CD4-positive, alpha-beta T cell treated with Interleukin-2 at 100 ng/mL for 4 hours (primary cell): ENCODE measurements around the gene SLC43A2.

Experiments used
- DNase-seq: peaks from one replicate; pipeline ENCODE4 v3.0.0-alpha.2; 2020; ENCODE audit warnings: low spot score

The SLC43A2 gene

GRCh38 chr17:1562176-1562643 lies 66.4 kb downstream of the SLC43A2 start:
- DNase-seq: no peak

- peak; percentile 16 for DNase-seq
Measured at GRCh38 chr17:1561420-1562175, 67.0 kb downstream of the SLC43A2 start.

DNA sequence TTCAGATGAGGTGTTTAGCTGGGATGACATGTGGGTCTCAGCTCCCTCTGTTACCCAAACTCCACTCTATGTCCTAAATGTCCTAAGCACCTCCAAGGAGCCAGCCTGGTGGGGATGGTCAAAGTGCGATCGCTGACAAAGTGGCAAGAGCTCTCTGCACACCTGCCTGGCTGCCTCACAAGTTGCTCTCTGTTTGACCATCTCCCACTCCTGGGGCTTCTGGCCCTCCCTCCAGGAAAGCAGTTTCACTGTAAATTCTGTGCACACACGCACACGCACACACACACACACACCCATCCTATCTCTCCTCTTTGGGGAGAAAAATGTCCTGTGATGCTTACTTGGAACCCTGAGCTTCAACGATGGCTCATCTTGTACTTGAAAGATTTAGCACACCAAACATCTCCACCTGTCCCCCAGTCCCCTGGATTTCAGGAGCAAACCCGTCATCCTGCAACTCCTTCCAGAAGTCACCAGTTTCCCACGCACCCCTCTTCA lies 67.7 kb downstream of the SLC43A2 start:
- no peak for DNase-seq

DNA sequence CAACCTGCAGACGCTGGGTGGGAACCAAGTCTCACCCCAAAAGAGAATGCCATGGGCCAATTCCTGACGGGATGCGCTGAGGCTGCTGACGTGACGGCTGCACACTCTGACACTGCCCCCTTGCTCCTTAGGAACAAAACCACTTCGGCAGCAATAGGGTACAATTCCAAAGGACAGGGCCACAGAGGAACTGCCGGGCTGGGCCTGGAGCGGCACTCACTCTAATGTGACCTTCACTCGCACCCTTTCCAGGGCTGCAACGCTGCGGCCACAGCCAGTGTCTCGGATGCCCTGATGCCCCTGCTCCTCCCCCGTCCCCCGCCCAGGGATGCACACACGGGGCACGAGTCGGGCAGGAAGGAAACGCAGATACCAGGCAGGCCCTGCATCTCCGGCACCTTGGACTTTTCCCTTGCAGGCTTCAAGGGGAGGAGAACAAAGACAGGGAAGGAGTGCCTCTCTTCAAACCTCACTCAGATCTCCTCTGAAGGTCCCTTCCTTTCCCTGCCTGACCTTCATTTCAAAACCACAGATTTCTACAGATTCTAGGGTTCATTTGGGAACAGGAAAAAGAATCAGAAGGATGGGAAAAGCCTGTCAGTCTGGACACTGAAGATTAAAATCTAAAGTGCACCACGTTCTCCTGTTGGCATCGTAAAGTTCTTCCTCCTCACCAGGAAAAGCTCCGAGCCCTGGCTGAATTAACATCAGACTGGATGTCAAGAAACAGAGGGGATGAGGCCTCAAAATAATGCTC lies 68.4 kb downstream of the SLC43A2 start:
- DNase-seq: no peak

GRCh38 chr17:1559047-1560043 lies 69.3 kb downstream of the SLC43A2 start:
- DNase-seq: no peak

DNA sequence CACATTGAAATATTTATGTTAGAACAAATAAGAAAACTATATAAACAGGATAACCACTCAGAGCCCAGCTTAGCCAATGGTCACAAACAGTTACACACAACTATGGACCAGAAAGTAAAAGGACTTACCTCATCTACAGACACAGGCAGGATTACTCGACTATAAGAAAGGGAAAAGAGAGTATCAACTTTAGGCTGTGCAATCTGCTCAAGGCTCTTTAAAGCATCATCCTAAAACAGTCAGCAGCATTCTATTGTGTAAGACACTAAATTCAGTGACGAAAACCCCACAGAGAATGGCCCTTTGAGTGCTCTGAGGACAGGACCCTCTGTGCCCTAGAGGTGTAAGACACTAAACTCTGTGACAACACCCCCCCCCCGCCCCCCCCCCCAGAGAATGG lies 70.2 kb downstream of the SLC43A2 start:
- no peak for DNase-seq

GRCh38 chr17:1557355-1558095 lies 71.1 kb downstream of the SLC43A2 start:
- no peak for DNase-seq

DNA sequence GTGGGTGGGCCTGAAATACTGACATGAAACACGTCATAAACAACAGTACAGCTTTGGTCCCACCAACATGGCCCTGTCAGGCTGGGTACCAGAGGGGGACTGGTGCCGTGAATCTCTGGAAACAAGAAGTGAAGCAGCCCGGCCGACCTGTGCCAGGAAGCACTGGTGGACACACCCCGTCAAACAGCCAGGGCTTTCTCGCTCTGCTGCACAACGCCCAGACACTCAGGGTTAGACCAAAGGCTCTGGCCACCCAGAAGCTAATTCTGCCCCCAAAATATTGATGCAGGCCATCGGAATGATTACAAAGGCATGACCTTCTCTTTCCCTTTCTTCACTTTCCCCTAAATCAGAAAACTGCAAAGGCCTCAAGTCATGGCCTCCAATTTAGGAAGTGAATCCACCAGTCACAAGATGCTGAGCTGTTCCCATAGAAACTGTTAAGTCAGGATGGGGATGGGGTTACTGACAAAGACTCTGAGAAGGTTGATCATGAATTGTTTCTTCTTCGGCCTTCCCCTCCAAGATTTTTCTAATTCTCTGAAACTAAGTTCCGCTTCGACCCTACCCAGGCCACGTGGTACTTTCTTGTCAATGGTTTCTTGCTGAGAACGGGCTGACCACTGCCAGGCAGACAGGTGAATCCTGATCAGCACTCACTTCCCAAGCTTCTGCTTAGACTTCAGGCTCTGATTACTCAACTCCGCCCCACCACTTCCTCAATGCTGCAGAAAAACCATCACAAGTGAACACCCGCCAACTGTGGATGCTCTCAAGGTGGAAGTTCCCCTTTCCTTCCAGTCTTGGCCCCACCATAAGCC lies 72.8 kb downstream of the SLC43A2 start:
- no peak for DNase-seq

DNA sequence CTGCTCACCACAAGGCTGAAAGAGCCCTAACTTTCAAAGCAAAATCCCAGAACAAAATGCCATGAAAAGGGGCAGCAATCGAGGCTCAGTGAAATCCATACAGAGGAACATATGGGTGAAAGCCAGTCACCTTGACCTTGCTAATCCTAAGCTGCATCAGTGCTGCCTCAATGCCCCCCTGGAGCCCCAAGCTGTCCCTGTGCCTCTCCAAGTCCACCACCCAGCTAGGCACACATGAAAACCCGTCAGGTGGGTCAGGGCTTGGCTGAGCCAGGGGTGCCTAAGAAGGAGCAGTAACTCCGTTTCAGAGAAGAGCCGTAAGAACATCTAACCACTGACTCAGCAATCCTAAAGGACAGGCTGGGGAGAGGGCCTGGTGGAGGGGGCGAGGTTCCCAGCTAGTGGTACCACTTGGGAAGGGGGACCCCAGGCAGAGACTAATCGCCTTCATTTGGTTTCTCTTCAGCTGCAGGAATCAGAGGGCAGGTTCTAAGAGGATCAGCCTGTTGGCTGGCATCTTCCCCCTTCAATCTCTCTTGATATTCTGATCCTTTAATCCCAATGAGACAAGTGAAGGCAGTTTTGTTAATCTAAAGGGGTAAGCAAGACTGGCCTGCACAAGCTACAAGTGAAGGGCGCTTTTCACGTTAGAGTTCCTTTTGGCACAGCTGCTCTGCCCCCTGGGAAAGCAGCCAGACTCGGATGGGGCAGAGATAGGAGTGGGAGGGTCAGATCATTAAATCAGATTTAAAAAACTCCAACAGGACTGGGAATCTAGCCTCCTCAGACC lies 73.7 kb downstream of the SLC43A2 start:
- DNase-seq: no peak

DNA sequence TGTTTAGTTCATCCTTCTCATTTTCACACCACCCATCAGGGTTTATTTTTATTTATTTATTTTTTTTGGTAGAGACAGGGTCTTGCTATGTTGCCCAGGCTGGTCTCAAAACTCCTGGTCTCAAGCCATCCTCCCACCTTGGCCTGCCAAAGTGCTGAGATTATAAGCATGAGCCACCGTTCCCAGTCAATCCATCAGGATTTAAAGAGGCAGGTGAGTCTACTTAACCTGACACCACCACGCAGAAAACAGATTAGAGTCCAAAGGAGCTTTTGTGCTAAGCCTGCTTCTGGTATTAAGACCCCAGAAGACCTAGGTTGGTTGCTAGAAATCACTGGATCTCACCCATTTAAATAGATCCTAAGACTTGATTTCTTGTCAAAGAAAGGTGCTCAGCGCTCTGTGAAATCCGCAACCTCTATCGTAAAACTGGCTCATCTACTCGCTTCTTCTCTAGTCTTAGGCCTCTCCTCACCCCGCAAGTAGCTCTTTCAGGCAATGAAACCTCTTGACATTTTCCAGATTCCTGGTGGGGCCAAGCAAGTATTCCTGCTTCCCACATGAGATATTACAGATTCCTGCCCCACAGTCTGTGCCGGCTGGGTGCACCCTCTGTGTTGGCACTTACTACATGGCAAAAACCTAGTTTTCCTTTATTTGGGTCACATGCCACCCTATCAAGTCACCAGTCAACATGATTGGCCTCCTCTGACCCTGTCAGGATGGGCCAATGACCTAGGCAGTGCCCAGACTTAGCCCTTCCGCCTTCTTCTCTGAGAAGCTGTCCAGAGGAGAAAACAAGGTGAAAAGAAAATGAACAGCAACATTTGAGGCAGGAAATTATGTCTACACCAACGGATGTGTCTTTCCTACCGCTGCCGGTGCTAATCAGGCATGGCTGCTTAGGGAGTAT lies 75.0 kb downstream of the SLC43A2 start:
- DNase-seq: no peak

DNA sequence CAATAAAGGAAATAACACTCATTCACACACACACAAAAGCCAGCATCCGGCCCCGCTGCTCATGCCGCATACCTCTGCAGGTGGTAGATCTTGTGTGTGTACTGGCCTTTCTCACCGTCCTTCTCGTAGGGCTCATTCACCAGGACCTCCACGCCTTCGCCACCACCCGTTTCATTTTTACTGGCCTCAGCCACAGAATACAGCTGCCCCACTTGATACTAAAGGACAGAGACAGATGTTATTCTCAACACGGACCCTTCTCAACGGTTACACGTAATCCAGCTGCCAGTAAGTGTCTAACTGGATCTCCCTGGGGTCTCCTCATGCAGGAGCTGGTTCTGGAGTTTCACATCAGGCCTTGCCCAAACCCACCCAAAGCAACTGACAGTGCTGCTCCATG lies 75.7 kb downstream of the SLC43A2 start:
- DNase-seq: no peak

GRCh38 chr17:1551741-1552140 lies 76.9 kb downstream of the SLC43A2 start:
- DNase-seq: no peak

DNA sequence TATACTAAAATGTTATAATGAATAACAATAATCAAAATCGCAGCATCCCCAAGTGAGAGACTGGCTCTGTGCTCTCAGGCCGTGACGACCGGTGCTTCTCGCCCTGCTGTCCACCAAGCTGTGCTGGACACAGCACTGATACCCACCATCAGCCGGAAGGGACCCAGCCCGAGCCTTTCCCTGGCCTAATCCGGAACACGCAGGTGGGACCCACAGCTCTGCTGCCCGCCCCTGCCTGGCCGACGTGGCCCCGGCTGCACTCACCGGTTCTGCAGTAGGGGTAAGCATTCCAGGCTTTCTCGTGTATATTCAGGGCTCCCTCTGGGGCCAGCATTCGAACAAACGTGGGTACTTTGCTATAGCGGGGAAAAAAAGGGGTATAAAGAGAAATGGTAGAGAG lies 80.6 kb downstream of the SLC43A2 start:
- DNase-seq: no peak

- DNase-seq: no peak
Measured at GRCh38 chr17:1546292-1546922, 82.2 kb downstream of the SLC43A2 start.

- DNase-seq: no peak
Measured at GRCh38 chr17:1545618-1546017, 83.0 kb downstream of the SLC43A2 start.

- DNase-seq: no peak
Measured at GRCh38 chr17:1542316-1542715, 86.3 kb downstream of the SLC43A2 start.

GRCh38 chr17:1541367-1541904 lies 87.2 kb downstream of the SLC43A2 start:
- DNase-seq: no peak

DNA sequence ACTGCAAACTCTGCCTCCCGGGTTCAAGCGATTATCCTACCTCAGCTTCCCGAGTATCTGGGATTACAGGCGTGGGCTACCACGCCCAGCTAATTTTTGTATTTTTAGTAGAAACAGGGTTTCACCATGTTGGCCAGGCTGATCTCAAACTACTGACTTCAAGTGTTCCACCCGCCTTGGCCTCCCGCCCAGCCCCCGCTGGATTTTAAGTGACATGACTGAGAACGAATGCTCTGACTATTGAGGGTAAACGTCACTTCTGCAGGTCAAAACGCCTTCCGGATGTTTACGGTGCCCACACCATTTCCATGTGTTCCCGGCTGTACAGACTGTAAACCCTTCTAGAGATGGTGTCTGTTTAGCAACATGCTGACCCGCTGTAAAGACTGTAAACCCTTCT lies 88.8 kb downstream of the SLC43A2 start:
- DNase-seq: no peak
